AG09319 (cell line): Measurements from ENCODE around the gene UBE2O.

Source experiments
- DNase-seq: peaks from one replicate; pipeline ENCODE4 v3.0.0-alpha.2; 2010; ENCODE audit warnings: low read depth; ENCODE audit errors: extremely low read depth
- TF ChIP-seq, protein P1 (sequence below): IDR thresholded peaks from 2 replicates; pipeline ENCODE4 v1.5.1; 2011; ENCODE audit warnings: low read depth, mild to moderate bottlenecking, inconsistent platforms, low read length, moderate library complexity

The UBE2O gene

GRCh38 chr17:76408037-76408849 is 44.7 kb downstream of the UBE2O start:
- TF ChIP-seq, protein P1, sequence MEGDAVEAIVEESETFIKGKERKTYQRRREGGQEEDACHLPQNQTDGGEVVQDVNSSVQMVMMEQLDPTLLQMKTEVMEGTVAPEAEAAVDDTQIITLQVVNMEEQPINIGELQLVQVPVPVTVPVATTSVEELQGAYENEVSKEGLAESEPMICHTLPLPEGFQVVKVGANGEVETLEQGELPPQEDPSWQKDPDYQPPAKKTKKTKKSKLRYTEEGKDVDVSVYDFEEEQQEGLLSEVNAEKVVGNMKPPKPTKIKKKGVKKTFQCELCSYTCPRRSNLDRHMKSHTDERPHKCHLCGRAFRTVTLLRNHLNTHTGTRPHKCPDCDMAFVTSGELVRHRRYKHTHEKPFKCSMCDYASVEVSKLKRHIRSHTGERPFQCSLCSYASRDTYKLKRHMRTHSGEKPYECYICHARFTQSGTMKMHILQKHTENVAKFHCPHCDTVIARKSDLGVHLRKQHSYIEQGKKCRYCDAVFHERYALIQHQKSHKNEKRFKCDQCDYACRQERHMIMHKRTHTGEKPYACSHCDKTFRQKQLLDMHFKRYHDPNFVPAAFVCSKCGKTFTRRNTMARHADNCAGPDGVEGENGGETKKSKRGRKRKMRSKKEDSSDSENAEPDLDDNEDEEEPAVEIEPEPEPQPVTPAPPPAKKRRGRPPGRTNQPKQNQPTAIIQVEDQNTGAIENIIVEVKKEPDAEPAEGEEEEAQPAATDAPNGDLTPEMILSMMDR = peak; percentile 77
- no peak for DNase-seq

DNA sequence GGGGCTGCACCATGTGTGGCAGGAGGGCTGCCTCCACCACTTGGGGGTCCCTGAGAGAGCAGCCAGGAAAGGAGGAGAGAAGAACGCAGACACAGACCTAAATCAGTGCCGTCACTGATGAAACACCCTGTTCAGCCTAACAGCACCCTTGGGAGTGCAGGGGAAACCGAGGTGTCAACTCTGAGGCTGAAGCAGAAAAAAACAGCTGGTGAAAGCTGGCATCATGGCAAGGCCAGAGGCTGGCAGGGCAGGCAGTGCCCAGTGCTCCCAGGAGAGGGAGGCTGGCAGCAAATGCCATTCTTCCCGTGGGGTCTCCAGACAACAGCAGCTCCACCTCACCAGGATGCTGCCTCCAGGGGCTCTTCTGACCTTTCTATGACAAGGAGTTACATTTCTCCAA is 45.4 kb downstream of the UBE2O start:
- DNase-seq = no peak
- TF ChIP-seq, protein P1 = no peak

DNA sequence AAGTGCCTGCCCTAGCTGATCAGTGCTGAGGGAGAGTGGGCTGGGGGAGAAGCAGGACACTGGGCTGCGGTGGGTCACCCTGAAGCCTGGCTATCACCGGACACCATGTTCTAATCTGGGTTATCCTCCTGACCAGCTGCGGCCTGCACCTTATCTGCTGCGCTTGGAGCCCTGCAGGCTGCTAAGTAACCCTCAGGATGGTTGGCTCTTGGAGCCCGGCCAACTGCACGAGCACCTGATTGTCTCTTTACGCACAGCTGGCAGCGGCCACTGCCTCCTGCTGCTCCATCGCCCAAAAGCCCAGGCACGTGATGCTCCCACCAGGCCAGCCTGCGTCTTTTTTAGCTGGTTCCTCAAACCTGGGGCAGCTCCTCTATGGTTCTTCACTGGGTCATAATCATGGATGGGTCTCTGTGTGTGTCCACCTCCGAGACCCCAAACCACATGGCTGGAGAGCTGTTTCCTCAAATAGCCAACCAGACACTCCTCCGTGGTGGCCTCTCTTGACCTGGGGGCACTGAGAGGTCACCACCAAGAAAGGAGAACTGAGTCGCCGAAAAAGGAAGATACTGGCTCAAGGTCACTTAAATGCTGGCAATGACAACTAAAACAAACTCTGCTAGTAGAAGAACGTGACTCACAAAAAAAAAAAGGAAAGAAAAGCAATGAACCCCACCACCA is 46.8 kb downstream of the UBE2O start:
- DNase-seq = no peak
- TF ChIP-seq, protein P1 = no peak

GRCh38 chr17:76405607-76405966 is 47.4 kb downstream of the UBE2O start:
- no peak for DNase-seq
- TF ChIP-seq, protein P1 = no peak

GRCh38 chr17:76404976-76405563 is 47.9 kb downstream of the UBE2O start:
- TF ChIP-seq, protein P1 = no peak
- DNase-seq = no peak

GRCh38 chr17:76404256-76404655 is 48.7 kb downstream of the UBE2O start:
- TF ChIP-seq, protein P1 = no peak
- DNase-seq = no peak

DNA sequence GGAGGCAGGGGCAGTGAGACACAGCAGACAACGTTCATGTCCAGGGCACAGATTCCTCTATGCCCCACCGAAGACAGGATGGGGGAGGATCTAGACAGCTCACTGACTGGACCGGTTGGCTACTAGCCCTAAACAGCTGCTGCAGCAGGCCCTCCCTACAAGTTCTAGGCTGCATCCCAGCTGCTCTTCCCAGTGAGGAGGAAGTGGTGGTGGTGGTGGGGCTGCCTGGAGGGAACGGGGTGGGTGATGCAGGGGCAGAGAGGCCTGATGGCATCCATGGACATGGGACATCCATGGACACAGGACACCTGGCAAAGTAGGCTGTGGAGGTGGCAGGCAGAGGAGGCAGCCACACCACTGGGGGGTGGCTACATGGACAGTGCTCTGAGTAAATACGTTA is 50.2 kb downstream of the UBE2O start:
- DNase-seq = no peak
- TF ChIP-seq, protein P1 = no peak
